HG02870 (cell line): ENCODE results near the gene UCK1.
"Not testable (repeated sequence)": the region's sequence is repeated elsewhere in the genome, so short reads cannot be mapped to it uniquely, and the experiment has no call there.

ENCODE experiments used
- ATAC-seq: cut with Tn5 transposase; IDR thresholded peaks from one replicate; pipeline ENCODE4 v1.9.1; 2021; ENCODE audit warnings: mild to moderate bottlenecking, moderate library complexity; ENCODE audit not compliant: unreplicated experiment

The UCK1 gene

DNA sequence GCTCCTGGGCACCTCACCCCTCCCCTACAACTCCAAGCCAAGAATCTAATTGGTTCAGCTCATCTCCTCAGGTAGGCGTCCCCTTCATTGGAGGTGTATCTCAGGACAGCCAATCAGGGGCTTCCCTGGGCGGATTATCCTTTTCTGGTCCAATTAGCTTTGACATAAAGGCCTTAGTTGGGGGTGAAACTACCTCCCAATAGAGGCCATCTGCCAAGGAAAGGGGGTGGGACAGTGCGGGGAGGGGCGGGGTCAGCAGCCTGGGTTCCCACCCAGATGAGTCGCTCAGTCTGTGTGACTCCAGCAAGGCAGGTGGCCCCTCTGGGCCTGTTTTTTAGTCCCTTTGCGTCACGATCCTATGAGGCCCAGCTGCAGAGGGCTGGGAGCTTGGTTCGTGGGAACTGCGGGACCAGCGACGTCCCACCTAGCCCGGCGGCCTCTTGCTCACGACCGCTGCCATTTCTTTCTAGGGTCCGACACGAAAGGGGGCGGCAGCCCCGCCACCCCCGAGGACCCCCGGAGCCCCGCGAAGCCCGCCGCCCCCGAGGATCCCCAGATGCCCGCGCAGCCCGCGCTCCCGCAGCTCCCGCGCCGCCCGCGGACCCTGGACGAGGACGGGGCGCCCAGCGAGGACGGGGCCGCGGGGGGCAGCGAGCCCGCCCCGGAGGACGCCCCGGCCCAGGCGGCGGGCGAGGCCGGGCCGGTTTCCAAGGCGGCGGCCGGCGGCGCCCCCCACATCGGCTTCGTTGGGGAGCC, 23.2 kb upstream of the UCK1 start:
- no peak for ATAC-seq

- ATAC-seq: no peak
Measured at GRCh38 chr9:131552030-131552429, 21.0 kb upstream of the UCK1 start.

DNA sequence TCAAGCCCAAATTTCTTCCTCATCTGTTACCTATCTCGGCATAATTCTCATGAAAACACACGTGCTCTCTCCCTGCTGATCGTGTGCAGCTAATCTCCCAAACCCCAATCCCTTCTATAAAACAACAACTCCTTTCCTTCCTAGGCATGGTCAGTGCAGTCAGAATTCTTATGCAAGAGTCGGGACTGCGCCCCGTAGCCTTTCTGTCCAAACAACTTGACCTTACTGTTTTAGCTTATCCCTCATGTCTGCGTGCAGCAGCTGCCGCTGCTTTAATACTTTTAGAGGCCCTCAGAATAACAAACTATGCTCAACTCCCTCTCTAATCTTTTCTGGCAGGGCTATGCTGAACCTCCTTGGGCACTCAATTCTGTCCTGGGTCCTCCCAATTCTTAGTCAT, 19.4 kb upstream of the UCK1 start:
- ATAC-seq: not testable (repeated sequence)

DNA sequence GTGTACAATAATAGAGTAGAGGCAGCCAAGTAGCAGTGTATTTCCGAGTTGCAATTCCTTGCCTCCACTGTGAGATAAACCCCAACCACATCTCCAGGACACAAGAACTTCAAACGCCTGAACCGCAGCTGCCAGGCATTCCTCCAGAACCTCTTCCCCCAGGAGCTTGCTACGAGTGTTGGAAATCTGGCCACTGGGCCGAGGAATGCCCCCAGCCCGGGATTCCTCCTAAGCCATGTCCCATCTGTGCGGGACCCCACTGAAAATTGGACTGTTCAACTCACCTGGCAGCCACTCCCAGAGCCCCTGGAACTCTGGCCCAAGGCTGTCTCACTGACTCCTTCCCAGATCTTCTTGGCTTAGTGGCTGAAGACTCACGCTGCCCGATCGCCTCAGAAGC, 18.1 kb upstream of the UCK1 start:
- ATAC-seq: not testable (repeated sequence)

- no peak for ATAC-seq
Measured at GRCh38 chr9:131546336-131547084, 15.4 kb upstream of the UCK1 start.

DNA sequence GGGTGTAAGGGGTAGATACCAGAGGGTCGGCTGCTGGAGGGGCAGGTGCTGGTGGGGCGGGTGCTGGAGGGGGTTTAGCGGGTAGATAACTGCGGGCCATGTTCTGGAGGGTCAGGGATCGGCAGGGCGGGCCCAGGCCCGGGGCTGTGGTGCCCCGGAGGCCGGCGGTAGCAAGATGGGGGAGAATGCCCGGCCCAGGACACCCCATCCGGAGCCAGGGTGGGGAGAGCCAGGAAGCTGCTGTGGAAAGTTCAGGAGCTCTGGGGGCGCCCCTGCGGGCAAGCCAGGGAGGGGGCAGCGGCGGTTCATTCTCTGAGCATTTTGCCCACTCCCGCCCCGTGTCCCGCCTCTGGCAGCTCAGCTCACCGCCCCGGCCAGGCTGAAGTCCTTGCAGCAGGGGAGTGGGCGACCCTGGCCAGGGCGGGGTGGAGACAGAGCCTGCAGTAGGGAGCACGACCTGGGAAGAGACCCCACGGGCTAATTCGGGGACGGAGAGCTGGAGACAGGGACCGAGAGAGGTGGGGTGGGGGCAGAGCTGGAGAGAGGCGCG, 14.8 kb upstream of the UCK1 start:
- no peak for ATAC-seq

DNA sequence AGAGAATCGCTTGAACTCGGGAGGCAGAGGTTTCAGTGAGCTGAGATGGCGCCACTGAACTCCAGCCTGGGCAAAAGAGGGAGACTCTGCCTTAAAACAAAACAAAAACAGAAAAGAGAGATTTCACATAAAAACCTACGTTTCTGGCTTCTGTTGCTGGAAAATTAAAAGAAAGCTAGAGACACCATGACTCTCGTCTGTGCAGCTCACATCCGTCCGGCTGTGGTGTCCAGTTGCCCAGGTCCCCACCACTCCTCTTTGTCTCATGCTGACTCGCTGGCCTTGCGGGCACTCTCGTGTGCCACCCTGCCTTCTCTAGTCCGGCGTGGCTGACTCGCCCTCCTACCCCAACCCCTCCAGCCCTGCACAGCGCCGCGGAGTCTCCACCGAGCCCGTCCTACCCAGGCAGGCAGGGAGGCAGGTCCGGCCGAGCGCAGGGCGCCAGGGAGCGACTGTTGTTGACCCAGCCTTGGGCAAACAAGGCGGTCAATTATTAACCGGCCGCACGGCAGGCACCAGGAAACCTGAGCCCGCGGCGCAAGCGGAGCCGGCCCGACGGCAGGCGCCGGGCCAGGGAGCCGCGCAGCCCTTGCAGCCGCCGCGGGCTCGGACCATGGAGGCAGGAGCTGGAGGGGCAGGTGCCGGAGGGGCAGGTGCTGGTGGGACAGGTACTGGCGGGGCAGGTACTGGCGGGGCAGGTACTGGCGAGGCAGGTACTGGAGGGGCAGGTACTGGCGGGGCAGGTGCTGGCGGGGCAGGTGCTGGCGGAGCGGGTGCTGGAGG, 14.1 kb upstream of the UCK1 start, which contains the start of gene PRRT1B:
PRRT1B (plus strand) TSS at position 521 of the 783 bp plus-strand sequence; CDS start at position 614, 93 bp downstream.
- ATAC-seq: no peak

- no peak for ATAC-seq
Measured at GRCh38 chr9:131543141-131543540, 12.1 kb upstream of the UCK1 start.

- no peak for ATAC-seq
Measured at GRCh38 chr9:131539223-131539923, 8.3 kb upstream of the UCK1 start.

- no peak for ATAC-seq
Measured at GRCh38 chr9:131537946-131538345, 6.9 kb upstream of the UCK1 start.

GRCh38 chr9:131534721-131535237, 3.7 kb upstream of the UCK1 start:
- no peak for ATAC-seq

- ATAC-seq: no peak
Measured at GRCh38 chr9:131530546-131530919, 530 bp downstream of the UCK1 start.

DNA sequence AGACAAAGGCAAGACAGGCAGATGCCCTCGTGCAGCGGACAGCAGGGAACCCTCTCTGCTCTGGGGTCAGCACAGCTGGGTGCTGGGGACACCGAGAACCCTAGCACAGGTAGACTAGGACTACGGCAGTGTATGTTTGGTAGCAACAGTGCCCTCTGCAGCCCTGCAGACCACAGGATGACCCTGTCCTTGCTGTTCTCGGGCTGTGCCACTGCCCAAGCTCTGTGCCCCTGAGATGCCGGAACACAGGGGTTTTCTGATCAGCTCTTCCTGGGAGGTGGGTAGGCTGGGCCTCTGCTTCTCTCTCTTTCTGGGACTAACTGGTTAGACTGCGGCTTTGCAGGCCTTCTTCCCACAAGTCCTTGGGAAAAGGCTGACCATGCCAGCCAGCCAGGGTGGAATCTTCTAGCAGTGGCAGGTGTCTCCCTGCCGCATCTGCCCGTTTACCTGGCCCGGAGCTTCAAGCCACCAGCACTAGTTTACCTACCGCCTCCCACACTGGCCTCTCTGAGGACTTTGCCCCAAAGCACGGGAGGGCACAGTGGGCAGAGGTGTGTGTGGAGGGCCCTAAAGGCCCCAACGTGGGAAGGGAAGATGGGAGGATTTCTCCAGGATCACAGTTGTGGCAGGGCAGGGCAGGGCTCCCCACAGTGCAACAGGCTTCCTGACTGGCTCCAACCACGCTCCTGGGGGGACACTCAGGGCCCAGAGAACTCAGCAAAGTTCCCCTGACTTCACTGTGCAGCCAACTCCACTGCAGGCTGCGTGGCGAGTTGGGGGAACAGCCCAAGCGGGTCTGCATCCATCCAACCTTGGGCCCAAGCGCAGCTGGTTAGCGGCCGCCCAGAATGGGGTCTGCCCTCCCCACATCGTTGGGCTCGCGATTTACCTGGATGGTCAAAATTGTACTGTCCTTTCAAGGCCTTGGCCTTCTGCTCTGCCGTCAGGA, 1.2 kb downstream of the UCK1 start:
- no peak for ATAC-seq

DNA sequence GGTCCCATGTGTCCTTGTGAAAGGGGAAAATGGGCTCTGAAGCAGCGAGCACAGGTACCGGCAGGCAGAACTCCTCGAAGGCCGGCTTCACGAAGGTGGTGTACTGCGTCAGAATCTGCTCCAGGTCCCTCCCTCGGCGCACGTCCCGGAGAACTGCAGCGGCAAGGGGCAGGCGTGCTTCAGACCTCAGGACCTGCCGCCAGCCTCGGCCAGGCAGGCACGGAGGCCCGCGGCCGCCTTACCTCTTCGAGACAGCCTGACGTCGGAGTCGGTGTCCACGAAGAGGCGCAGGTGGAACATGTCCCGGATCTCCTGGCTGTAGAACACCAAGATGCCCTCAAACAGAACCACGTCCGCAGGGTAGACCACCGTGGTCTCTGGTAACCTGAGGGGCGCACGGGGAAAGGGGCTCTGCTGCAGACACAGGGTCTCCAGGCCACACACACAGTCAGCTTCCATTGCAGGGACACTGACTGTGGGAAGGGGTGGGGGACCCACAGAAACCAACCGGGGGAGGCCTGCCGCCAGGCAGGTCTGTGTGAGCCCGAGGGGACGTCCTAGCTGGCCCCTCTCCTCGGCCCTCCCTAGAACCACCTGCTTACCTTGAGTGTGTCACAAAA, 2.1 kb downstream of the UCK1 start:
- no peak for ATAC-seq

GRCh38 chr9:131528186-131528585, 2.9 kb downstream of the UCK1 start:
- no peak for ATAC-seq

DNA sequence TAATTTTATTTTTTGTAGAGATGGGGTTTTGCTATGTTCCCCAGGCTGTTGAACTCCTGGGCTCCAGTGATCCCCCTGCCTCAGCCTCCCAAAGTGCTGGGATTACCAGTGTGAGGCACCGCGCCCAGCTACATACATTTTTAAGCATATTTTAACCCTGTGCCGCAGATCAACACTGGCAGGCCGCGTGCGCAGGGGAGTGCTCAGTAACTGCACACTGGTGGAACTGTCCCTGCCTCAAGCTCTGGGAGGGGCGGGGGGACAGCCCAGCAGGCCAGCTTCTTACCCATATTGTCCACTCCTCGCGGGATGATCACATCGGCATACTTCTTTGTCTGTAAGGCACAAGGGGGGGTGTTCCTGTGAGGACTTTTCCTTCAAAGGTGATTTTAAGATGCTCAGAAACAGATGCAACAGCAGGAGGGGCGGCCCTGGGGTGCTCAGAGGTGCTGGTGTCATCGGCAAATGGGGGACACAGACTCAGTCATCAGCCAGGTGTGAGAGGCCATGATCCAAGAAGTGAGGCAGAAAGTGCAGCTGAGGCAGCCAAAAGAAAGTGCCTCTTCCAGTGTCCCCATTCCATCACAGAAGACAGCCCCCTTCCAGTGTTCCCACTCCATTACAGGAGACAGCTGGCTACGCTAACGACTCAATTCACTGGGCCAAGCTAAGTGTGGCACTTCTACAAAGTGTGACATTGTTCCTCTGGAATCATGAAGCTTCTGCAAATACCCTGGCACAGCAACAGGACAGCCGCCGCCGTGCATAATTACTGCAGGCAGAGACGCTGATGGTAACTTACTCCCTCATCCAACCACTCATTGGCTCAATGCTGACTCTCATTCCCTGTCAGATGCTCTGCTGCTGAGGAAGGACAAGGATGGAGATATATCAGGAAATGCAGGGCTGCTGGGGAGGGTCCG, 5.2 kb downstream of the UCK1 start:
- ATAC-seq: no peak

DNA sequence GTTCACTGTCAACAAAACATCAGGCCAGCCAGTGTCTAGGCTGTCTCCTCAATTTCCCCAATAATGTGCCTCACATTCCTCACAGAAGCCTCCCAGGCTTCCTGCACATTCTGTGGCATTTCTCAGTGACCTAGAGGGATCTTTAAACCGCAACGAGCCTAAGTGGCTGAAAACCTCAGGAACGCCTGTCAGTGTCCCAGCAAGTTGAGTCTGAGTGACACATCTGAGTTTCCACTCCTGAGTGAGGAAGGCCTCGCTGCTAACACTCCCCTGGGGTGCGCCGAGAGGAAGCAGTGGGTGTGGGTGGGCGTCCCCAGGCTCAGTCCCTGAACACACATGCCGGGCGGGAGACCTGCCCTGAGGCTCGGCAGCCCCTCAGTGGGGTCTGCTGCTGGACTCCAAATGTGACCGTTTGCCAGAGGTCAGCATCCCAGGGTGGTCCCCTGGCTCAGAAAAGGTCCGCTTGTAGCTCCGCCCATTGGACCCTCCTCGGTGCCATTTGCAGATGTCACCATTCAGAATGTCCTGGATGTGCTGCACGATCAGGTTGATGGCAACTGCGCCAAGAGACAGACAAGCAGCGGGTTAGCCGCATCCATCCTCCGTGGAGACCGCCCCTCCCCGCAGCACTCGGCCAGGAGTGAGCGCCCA, 6.3 kb downstream of the UCK1 start:
- no peak for ATAC-seq
